ENCODE measurements around the gene RTRAF.

GRCh38 chr14:52021957-52022600 is 32.7 kb downstream of the RTRAF start:
- no peak for TF ChIP-seq CTCF (IDR thresholded peaks at IDR 0.05 in 8 of 11, conservative IDR thresholded peaks at IDR 0.05 in 3 of 11)
- TF ChIP-seq POLR2AphosphoS5 (IDR thresholded peaks at IDR 0.05): no peak

Data from spleen (tissue), 7 donors.